Fibroblast of the aortic adventitia (primary cell): ENCODE measurements around the gene TNPO1. TPM values are rescaled to one million over a fixed set of nuclear protein-coding genes. Genes with fewer than 3 reads are reported as not detected.

ENCODE experiments used
- DNase-seq: peaks from one replicate; pipeline ENCODE4 v3.0.0-alpha.2; 2010; ENCODE audit warnings: low read depth
- H3K4me3 ChIP-seq: 2 replicates; pipeline ENCODE4 v1.5.1; 2011; ENCODE audit warnings: low read depth, mild to moderate bottlenecking, control low read depth, low read length, moderate library complexity
- total RNA-seq: library from RNA; depleted of rRNA; stranded (reverse); fragments of >200 nt; gene quantifications from 2 replicates; pipeline ENCODE4 v1.2.3, GENCODE V29; 2012; ENCODE audit warnings: low replicate concordance
- TF ChIP-seq, protein P1 (sequence below): IDR thresholded peaks from 2 replicates; pipeline ENCODE4 v1.5.1; 2011; ENCODE audit warnings: mild to moderate bottlenecking, low read length, control low read depth, inconsistent platforms; ENCODE audit not compliant: insufficient read depth

TNPO1 gene
- total RNA-seq, 1 donor: 253 TPM

DNA sequence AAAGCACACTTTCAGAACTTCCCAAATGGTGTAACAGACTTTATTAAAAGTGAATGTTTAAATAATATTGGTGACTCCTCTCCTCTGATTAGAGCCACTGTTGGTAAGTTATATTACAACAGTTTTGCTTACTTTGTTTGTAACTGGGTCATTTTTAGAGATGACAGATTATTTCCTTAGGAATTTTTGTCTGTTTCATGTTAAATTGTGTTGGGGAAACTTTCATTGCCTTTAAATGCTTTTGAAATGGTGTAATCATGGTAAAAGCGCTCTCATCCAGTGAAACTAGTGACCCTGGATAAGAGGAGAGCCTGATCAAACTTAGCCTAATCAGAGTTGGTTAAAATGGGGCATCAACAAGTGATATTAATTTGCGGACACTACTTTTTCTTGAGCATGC is 39.4 kb downstream of the TNPO1 start:
- TF ChIP-seq, protein P1, sequence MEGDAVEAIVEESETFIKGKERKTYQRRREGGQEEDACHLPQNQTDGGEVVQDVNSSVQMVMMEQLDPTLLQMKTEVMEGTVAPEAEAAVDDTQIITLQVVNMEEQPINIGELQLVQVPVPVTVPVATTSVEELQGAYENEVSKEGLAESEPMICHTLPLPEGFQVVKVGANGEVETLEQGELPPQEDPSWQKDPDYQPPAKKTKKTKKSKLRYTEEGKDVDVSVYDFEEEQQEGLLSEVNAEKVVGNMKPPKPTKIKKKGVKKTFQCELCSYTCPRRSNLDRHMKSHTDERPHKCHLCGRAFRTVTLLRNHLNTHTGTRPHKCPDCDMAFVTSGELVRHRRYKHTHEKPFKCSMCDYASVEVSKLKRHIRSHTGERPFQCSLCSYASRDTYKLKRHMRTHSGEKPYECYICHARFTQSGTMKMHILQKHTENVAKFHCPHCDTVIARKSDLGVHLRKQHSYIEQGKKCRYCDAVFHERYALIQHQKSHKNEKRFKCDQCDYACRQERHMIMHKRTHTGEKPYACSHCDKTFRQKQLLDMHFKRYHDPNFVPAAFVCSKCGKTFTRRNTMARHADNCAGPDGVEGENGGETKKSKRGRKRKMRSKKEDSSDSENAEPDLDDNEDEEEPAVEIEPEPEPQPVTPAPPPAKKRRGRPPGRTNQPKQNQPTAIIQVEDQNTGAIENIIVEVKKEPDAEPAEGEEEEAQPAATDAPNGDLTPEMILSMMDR: no peak
- no peak overlapping the region for H3K4me3 ChIP-seq
- DNase-seq: no peak

DNA sequence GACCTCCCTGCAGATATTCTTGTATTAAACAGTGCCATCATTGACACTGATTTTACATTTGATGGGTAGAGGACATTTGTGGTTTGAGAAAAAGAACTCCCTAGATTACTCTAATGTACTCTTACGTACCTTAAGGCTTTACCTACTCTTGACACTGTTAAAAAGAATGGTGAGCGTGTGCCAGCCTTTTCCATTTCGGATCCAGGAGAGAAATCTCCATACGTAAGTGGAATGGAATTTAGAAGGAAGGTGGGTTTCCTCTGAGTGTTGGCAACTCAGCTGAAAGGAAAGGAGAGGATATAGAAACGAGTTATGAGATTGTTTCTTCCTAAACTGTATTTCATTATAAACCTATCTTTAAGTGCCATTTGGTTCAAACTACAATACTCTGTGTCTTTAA is 40.9 kb downstream of the TNPO1 start:
- DNase-seq: no peak
- TF ChIP-seq, protein P1: no peak
- H3K4me3 ChIP-seq: no peak overlapping the region

DNA sequence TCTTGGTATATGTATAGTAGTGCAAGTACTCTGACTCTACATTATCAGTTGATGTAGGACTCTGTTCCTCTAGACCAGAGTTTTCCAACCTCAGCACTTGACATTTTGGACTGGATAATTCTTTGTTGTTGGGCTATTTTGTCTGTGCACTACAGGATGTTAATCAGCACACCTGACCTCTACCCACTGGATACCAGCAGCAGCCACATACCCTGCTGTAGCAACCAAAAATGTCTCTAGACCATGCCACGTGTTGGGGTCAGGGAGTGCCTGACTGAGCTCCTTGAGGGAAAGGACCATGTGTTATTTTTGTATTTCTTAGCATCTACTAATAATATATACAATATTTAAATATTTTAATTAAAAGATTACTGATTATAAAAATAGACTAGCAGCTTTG is 42.7 kb downstream of the TNPO1 start:
- H3K4me3 ChIP-seq: no peak overlapping the region
- TF ChIP-seq, protein P1: no peak
- DNase-seq: no peak

DNA sequence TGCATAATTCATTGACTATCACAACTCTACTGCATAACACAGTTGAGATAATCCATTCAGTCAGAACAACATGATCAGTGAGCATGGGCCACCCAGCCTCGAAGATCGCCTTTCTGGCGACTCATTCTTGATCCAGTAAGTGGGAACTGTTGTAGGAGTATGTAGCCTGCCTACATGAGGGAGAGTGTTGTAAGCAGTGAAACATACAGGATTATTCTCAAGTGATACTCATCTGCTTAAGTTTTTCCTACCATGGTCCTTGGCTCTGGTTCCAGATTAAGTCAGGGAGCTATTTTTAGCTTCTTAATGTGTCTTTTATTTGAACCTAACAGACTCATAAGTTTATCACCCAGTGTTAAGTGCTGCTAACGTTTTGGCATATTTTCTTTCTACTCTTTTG is 44.0 kb downstream of the TNPO1 start:
- no peak overlapping the region for H3K4me3 ChIP-seq
- TF ChIP-seq, protein P1: no peak
- DNase-seq: peak; percentile 71

DNA sequence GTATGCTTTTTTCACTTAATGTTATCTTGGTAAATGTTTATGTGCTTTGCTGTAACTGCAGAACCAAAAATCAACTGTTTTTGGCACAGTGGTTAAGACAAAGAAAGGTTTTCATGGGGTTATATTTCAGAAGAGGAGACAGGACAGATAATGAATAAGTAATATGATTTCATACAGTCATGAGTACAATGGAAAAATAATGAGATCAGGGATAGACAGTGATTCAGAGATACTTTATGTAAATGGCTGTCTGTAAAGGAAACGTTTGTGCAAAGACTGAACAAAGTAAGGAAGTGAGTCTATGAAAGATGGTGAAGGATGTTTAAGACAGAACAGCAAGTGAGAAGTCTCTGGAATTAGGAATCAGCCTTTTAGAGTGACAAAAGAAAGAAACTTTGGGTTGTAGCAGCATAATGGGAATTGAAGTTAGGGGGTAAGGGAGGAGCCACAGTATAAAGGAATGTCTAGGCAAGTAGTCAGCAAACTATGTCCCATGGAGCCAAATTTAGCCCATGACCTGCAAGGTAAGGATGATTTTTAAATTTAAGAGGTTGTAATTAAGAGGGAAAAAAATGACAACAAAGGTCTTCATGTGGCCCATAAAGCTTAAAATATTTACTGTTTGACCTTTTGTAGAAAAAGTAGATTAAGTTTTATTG is 55.0 kb downstream of the TNPO1 start:
- TF ChIP-seq, protein P1: no peak
- DNase-seq: peak; percentile 49
- no peak overlapping the region for H3K4me3 ChIP-seq

DNA sequence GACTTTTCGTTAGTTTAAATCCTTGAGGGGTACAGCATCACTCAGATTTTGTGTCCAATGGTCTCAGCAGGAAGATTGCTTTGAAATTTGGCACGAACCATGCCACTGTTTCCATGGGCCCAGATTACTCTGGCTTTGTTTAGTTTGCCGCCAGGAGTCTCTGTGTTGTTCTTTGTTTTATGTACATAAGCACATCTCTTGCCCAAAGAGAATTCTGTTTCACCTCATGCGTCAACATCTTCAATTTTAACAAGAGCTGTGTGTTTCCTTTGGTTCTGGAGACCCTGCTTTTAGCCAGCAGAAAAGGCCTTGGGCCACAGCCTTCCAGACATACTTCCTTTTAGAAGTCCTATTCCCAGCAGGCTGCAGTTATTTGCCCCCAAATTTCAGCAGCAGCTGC is 62.4 kb downstream of the TNPO1 start:
- H3K4me3 ChIP-seq: no peak overlapping the region
- no peak for DNase-seq
- TF ChIP-seq, protein P1: no peak

DNA sequence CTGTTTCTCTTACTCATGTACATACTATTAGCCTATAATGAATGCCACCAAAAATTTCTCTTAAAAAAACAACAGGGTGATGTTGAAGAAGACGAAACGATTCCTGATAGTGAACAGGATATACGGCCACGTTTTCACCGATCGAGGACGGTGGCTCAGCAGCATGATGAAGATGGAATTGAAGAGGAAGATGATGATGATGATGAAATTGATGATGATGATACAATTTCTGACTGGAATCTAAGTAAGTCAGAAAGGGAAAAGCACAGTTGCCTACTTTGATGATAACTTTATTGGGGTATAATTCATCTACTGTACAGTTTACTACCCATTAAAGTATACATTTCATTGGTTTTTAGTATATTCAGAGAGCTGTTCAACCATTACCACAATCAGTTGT is 66.5 kb downstream of the TNPO1 start:
- TF ChIP-seq, protein P1: no peak
- no peak for DNase-seq
- H3K4me3 ChIP-seq: no peak overlapping the region
